ENCODE results near the gene SLC16A12.
"Not testable (repeated sequence)": the region's sequence is repeated elsewhere in the genome, so short reads cannot be mapped to it uniquely, and the experiment has no call there.

The SLC16A12 gene

GRCh38 chr10:89547853-89548513, 12.6 kb upstream of the SLC16A12 start:
- no peak for DNase-seq

- DNase-seq: not testable (repeated sequence)
Observed at GRCh38 chr10:89546651-89547050, 11.3 kb upstream of the SLC16A12 start.

- no peak for DNase-seq
Observed at GRCh38 chr10:89543841-89544240, 8.4 kb upstream of the SLC16A12 start.

GRCh38 chr10:89540420-89540949, 5.1 kb upstream of the SLC16A12 start:
- no peak for DNase-seq

- no peak for DNase-seq
Observed at GRCh38 chr10:89537364-89537763, 2.0 kb upstream of the SLC16A12 start.

GRCh38 chr10:89536013-89536354, 590 bp upstream of the SLC16A12 start:
- DNase-seq: no peak

GRCh38 chr10:89534826-89535166, 598 bp downstream of the SLC16A12 start:
- no peak for DNase-seq

- no peak for DNase-seq
Observed at GRCh38 chr10:89532476-89532875, 2.9 kb downstream of the SLC16A12 start.

GRCh38 chr10:89531359-89531758, 4.0 kb downstream of the SLC16A12 start:
- no peak for DNase-seq

GRCh38 chr10:89529711-89530110, 5.7 kb downstream of the SLC16A12 start:
- DNase-seq: not testable (repeated sequence)

- no peak for DNase-seq
Observed at GRCh38 chr10:89526358-89526757, 9.0 kb downstream of the SLC16A12 start.

- no peak for DNase-seq
Observed at GRCh38 chr10:89525556-89525955, 9.8 kb downstream of the SLC16A12 start.

- DNase-seq: no peak
Observed at GRCh38 chr10:89524279-89524678, 11.1 kb downstream of the SLC16A12 start.

- DNase-seq: no peak
Observed at GRCh38 chr10:89523274-89523673, 12.1 kb downstream of the SLC16A12 start.

- DNase-seq: no peak
Observed at GRCh38 chr10:89522463-89522862, 12.9 kb downstream of the SLC16A12 start.

- DNase-seq: no peak
Observed at GRCh38 chr10:89521368-89521767, 14.0 kb downstream of the SLC16A12 start.

- DNase-seq: no peak
Observed at GRCh38 chr10:89520706-89521105, 14.7 kb downstream of the SLC16A12 start.

GRCh38 chr10:89518876-89519842, 16.2 kb downstream of the SLC16A12 start:
- DNase-seq: no peak

- DNase-seq: no peak
Observed at GRCh38 chr10:89518108-89518507, 17.3 kb downstream of the SLC16A12 start.

- no peak for DNase-seq
Observed at GRCh38 chr10:89516149-89516832, 19.1 kb downstream of the SLC16A12 start.

- DNase-seq: no peak
Observed at GRCh38 chr10:89515031-89515841, 20.2 kb downstream of the SLC16A12 start.

- no peak for DNase-seq
Observed at GRCh38 chr10:89513206-89513605, 22.2 kb downstream of the SLC16A12 start.
